NCI-H2107 treated with DMSO at 0.1 percent for 48 hours (cell line): ENCODE data around the gene C19orf47.

Source experiments
- DNase-seq: peaks from one replicate; lab custom pipeline; 2025; ENCODE audit not compliant: unreplicated experiment; lab: John Stamatoyannopoulos, UW

The C19orf47 gene

GRCh38 chr19:40283414-40284250, 64.6 kb downstream of the C19orf47 start:
- no peak for DNase-seq

GRCh38 chr19:40282920-40283319, 65.3 kb downstream of the C19orf47 start:
- no peak for DNase-seq

GRCh38 chr19:40282209-40282580, 66.0 kb downstream of the C19orf47 start:
- DNase-seq: no peak

DNA sequence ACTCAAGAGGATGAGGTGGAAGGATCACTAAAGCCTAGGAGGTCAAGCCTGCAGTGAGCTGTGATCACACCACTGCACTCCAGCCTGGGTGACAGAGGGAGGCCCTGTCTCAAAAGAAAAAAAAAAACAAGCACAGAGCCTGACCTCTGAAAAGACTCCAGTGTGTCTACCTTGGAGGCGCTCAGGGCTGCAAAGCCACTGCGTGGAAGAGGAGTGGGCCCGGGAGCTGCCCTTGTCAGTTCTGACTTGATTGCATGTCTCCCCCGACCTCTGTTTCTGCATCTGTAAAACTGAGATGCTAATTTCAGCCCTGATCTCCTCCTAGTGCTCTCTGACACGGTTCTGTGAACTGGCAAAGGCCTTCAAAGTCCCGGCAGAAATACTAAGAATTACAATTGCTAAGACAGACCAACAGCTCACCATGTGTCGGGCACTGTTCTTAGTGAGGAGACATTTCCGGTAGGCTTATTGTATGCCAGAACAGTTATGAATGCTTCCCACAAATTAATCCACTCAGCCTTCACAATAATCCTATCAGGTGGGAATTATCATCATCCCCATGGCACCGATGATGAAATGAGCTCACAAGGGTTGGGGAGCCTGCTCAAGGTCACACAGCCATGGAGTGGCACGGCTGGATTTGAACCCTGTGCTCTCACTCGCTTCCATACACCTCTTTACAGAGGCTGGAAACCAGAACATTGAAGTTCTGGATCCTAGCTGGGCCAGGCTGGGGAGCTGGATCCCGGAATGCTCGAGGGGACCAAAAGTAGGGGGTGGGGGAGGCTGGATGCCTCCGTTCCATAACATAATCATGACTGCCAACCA, 66.6 kb downstream of the C19orf47 start:
- no peak for DNase-seq

DNA sequence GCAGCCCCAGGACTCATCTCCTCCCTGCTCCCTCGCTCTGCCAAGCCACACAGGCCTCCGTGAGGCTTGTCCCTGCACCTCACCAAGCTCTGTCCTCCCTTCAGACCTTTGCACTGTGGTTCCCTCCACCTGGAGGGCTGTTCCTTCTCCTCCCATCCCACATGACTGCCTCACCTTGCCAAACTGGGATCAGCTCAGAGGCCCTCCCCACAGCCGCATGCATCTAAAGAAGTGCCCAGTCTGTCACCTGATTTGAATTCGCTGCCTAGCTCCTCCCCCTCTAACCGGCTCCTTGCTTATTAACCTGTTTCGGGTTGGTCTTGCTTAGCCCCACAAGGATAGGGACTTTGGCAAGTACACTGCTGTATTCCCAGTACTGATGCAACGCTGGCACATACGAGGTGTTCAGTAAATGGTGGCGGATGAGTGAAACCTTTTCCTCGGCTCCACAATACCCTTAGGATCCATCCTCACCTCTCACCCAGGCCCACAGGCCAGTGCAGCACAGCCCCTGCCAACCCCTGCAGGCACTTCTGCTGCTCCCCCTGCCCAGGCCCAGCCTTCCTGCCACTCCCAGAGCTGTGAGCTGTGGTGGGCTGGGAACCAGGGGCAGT, 67.5 kb downstream of the C19orf47 start:
- DNase-seq: no peak

GRCh38 chr19:40279761-40280607, 68.2 kb downstream of the C19orf47 start:
- no peak for DNase-seq

- no peak for DNase-seq
These were observed 69.1 kb downstream of the C19orf47 start for GRCh38 chr19:40279120-40279551.

DNA sequence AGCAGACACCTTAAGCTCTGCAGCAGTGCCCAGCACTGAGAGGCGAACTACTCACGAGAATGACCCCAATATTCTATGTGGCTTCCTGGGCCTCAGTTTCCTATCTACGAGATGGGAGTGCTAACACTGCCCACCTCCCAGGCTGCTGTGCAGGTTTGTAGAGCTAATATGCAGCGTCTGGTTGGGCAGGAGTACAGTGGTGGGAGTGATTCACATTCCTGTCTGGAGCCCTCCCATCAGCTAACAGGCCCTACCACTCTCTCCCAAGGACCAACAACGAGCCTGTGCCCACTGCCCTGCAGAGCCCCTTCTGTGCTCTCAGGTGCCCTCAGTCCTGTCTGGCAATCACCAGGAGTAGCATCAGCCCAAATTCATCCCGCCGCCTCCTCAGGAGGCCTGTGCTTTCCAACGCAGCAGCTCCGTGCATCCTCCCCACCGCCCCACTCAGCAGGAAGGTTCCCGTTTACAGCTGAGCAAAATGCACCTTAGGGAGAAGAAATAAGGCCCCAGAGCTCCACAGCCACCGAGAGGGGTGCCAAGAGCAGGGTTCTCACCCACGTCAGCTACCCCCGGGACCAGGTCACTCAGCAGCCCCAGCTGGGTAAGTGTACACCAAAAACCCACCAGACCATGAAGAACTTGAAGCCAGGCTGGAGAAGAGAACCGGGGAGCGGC, 69.7 kb downstream of the C19orf47 start:
- no peak for DNase-seq

DNA sequence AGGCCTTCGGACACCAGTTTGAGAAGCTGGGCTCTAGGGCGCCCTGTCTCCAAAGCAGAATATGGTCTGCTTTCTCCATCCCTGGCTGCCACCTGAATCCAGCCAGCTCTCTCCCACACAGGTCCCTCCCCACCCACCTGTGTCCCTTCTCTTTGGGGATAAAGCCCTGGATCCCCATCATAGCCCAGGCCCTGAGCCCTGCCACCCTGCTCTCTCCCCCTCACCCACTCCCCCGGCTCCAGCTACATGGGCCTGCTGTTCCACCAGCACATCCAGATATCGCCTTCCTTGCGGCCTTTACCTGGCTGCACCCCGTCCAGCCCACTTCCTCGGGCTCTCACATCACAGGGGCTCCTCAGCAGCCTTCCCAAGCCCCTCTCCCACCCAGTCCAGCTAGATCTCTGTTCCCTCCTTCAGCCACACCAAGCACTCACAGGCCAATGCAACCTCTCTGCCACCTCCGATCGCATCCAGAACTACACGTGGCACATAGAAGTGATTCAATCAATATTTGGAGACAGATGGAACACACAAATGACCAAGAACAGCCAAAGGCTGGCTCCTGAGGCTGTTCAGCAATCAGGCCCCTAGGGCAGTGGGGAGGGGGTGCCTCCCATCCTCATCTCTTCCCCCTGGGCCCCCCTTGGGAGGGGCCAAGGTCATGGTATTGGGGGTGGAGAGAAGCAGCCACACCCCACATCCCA, 70.7 kb downstream of the C19orf47 start:
- DNase-seq: no peak

GRCh38 chr19:40274585-40275544, 73.3 kb downstream of the C19orf47 start:
- no peak for DNase-seq

- no peak for DNase-seq
These were observed 74.5 kb downstream of the C19orf47 start for GRCh38 chr19:40273469-40274360.

DNA sequence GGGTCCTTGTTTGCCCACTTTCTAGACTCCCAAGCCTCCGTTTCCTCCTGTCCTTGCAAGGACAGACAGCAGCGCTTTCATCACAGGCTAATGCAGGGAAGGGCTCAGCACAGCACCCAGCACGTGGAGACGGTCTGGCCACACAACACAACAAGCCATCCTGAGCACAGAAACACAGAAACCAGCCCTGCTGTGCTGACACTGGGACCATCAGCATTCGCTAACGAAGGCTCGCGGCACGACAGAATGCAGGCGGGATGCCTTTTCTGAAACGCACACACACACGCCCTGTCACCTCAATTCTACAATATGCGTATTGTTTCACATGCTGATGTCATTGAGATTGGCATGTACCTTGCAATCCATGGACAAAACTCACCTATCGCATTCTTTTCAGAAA, 75.9 kb downstream of the C19orf47 start:
- DNase-seq: no peak

DNA sequence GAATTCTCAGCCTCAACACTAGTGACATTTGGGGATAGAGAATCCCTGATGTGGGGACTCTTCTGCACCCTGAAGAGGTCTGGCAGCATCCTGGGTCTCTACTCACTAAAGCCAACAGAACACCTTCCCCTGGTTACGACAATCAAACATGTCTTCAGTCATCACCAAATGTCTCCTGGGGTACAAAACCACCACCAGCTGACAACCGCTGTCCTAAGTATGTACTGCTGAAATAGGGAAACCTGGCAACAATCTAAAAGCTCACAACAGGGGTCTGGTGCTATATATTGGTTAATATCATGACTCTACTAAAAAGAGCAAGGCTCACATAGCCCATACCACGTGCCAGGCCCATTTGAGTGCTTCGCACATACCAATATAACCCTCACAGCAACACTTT, 76.5 kb downstream of the C19orf47 start:
- no peak for DNase-seq

- DNase-seq: no peak
These were observed 77.7 kb downstream of the C19orf47 start for GRCh38 chr19:40270362-40271089.
